ENCODE measurements around the gene BPIFA2.

Gene BPIFA2

DNA sequence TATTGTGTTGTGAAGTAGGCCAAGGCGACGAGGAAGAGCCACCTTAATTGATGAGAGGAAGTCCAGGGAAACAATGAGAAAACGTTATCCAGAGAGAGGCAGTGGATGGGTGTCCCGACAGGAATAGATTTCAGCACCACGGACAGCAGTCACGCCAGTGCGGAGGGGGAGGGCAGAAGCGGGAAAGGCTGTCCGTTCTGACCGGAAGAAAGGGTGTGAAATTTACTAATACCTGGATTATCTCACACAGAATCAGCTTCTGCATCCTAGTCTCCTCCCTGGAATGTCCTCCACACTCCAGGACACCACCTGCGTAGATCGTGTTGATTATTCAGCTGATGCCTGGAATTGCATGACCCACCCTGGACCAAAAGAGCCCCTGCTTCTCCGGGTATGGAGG is 41.8 kb downstream of the BPIFA2 start:
- no peak for FAIRE-seq

DNA sequence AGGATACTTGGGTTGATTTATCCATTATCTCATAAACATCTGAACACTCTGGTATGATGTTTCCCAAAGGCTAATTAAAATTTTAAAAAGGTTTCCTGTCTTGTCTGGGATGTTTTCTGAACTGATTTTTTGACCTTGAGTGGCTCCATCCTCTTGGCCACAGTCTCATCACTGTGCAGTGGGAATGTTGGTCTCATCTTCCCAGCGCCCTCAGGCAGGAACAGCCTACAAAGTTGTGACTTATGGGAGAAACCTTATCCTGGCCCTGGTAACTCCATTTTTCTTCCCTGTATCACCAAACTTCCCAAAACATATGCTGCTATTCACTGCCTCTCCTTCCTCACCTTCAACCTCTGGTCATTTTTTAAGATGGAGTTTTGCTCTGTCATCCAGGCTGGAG is 42.4 kb downstream of the BPIFA2 start:
- no peak for FAIRE-seq

DNA sequence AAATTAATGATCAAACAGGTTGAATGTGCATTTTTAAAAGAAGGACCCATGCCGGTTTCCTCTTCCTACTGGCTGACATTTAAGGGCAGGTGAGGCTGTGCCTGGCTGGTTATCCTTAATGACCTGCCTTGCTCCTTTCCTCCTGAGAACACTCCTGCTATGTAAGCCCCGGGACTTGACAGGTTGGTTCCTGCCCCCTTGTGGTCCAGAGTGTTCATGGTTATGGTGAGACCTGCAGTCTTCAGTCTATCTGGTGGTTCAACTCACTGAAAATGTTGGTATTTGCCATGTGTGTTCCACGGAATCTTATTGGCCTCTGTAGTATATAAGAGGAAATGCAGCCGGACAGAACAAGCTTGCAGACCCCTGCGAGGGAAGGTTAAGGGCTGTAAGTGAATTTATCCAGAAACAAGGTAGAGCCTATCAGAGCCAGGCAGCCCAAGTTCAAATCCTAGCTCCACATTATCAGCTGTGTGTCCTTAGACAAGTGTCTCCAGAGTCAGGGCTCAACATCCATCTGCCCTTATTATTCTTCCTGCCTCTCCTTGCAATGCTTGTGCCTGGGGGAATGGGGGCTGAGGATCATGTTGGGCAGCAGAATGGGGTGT is 44.0 kb downstream of the BPIFA2 start:
- no peak for FAIRE-seq

DNA sequence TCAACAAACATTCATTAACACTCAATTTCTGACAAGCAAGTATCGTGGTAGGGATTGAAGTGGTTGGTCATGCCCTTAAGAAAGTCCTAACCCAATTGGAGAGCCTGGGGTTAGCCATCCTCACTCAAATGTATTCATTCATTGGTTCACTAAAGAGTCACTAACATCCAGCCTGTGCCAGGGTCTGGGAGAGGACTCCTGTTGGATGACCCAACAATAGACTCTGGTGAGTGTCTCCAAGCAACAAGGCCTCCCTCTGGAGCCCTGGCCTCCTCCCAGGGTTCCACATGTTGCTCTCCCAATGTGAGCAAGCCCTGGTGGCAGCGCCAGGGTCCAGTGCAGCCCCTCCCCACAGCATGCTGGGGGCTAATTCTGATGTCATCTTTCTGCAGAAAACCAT is 49.1 kb downstream of the BPIFA2 start, which contains the start of gene BPIFA3:
Gene BPIFA3, plus strand, starts transcription at position 301 of the 400 bp plus-strand sequence. CDS start 185 bp downstream, outside the sequence.
- FAIRE-seq, result no peak

DNA sequence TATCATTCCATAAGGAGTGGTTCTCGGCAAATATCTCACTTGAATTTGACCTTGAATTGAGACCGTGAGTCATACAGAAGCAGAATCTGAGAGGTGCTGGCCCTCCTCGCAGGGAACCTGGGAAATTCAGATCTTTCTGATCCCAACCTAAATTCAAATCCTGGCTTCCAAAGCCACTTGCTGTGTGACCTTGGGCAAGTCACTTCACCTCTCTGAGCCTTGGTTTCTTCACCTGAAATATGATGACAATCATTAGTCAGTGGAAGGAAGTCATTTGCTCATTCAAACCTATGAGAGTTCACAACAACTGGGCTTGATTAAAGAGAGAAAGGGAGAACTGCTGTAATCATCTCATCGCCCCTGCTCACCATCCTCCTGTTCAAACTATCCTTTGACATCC is 56.4 kb downstream of the BPIFA2 start:
- FAIRE-seq, result no peak

DNA sequence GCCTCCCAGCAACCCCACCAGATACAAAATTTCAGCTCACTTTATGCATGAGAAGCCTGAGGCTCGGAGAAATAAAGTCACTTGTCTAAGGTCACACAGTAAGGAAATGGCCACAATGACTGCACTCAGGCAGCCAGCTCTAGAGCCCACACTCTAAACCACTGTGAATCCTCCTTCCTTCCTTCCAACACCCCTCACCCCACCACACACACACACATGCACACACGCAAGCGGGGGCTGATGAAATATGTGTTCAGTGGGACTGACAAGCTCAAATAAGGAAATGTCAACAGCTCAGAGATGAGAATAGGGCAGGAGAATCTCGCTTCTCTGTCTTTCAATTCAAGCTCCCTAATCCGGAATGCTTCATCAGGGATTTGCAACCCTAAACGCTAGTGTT is 61.9 kb downstream of the BPIFA2 start:
- no peak for FAIRE-seq

All from A204.1 (cell line).